Gastroesophageal sphincter (tissue), 4 donors: ENCODE results near the gene RRP8. TPM values are rescaled to one million over a fixed set of nuclear protein-coding genes. Genes with fewer than 3 reads are reported as not detected.

Source experiments
- ATAC-seq: fragments of 150-250 bp; one replicate; pipeline ENCODE4 v1.9.1; 2016; ENCODE audit warnings: mild to moderate bottlenecking, moderate library complexity
- H3K27ac ChIP-seq, 4 donors: fragments of 200-600 bp; sonication (generic) in 3 of 4; 1 replicate in 3 of 4; 2 replicates in 1 of 4; pipeline ENCODE4 v1.5.1; 2016 to 2019
- H3K27me3 ChIP-seq: fragments of 200-600 bp; sonication (generic); one replicate; pipeline ENCODE4 v1.5.1; 2019
- H3K36me3 ChIP-seq, 2 donors: fragments of 200-600 bp; sonication (generic); one replicate each; pipeline ENCODE4 v1.5.1; 2019; ENCODE audit warnings: control low read depth in 1 of 2
- H3K4me1 ChIP-seq, 3 donors: fragments of 200-600 bp; sonication (generic); 1 replicate in 2 of 3; 2 replicates in 1 of 3; pipeline ENCODE4 v1.5.1; 2016 to 2019; ENCODE audit warnings: control low read depth in 2 of 3
- H3K4me3 ChIP-seq, 2 donors: fragments of 200-600 bp; sonication (generic); one replicate each; pipeline ENCODE4 v1.5.1; 2019; ENCODE audit warnings: mild to moderate bottlenecking in 1 of 2, moderate library complexity in 1 of 2
- H3K9me3 ChIP-seq, 3 donors: fragments of 200-600 bp; sonication (generic); one replicate each; pipeline ENCODE4 v1.5.1; 2017 to 2019; ENCODE audit warnings: control low read depth in 2 of 3
- CTCF ChIP-seq, 4 experiments: fragments of 200-600 bp in 2 of 4; fragments of 450-650 bp in 2 of 4; sonication (generic) in 1 of 4; IDR thresholded peaks; one replicate each; pipeline ENCODE4 v1.5.1; 2017 to 2019; ENCODE audit warnings: antibody characterized with exemption in 4 of 4, mild to moderate bottlenecking in 2 of 4, moderate library complexity in 2 of 4
- EP300 ChIP-seq: sonication (generic); formaldehyde crosslinking; IDR thresholded peaks from one replicate; pipeline ENCODE4 v1.6.1; 2017; ENCODE audit warnings: antibody characterized with exemption, mild to moderate bottlenecking
- POLR2A ChIP-seq, 2 donors: fragments of 450-650 bp; IDR thresholded peaks; one replicate each; pipeline ENCODE4 v1.6.1; 2017; ENCODE audit warnings: antibody characterized with exemption in 2 of 2, mild to moderate bottlenecking in 2 of 2, moderate library complexity in 1 of 2
- POLR2AphosphoS5 ChIP-seq: sonication (generic); formaldehyde crosslinking; IDR thresholded peaks from one replicate; pipeline ENCODE4 v1.6.1; 2017; ENCODE audit warnings: antibody characterized with exemption
- WGBS, 2 donors: methylation state at CpG; one replicate each; pipeline ENCODE4 v1.1.5; 2018; ENCODE audit warnings: low coverage in 1 of 2; 5-methylcytosine and 5-hydroxymethylcytosine counted together
- total RNA-seq, 4 donors: library from RNA; depleted of rRNA; stranded (reverse); fragments of >200 nt; gene quantifications; one replicate each; pipeline ENCODE4 v1.1.0, GENCODE V29; 2016

Gene RRP8
- total RNA-seq, 4 donors from 2014 or later: 25.7 to 32.4 (median 28.1) TPM

- no peak overlapping the region for H3K4me3 ChIP-seq
- ATAC-seq: no peak
- H3K27ac ChIP-seq: no peak overlapping the region
- H3K9me3 ChIP-seq: no peaks in the 10 kb centered on the region
- 100% methylated on average over 2 to 4 of the region's 14 CpGs for WGBS, 2 donors
- no peaks in the 10 kb centered on the region for H3K27me3 ChIP-seq
- TF ChIP-seq CTCF (IDR thresholded peaks at IDR 0.05) (no peak), EP300 (no peak), POLR2AphosphoS5 (no peak), POLR2A (IDR thresholded peaks at IDR 0.05) (no peak)
- H3K4me1 ChIP-seq: no peaks in the 10 kb centered on the region
- H3K36me3 ChIP-seq: peaks cover 0 to 38% of the 10 kb centered on the region in 2 donors
Measured at GRCh38 chr11:6557761-6558674, 45.4 kb downstream of the RRP8 start.

DNA sequence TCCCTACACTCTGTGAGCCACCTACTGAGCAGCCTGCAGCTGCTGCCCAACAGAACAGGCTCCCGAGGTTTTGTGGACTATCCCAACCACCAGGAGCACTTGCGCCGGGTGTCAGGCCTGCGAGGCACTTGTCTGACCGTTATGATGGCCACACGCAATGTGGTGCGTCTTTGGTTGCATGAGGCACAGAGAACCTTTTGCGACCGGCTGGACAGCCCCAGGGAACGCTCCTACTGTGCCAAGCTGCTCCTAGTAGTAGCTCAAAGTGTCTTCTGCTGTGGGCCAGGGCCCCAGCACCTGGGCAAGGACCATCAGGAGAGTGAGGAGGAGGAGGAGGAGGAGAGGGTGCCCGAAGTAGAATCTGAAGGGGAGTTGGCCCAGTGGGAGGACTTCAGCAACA lies 46.4 kb downstream of the RRP8 start:
- Histone ChIP-seq H3K27me3 (no peaks in the 10 kb centered on the region), H3K4me3 (no peak overlapping the region), H3K36me3 (peaks cover 0 to 29% of the 10 kb centered on the region in 2 donors), H3K27ac (no peak overlapping the region), H3K9me3 (no peaks in the 10 kb centered on the region), H3K4me1 (no peaks in the 10 kb centered on the region)
- 100% methylated on average over 1 of the region's 11 CpGs; no CpG with 5 or more reads in 1 of the 2 donors for WGBS, 2 donors
- no peak for ATAC-seq
- TF ChIP-seq POLR2AphosphoS5 (no peak), EP300 (no peak), CTCF (IDR thresholded peaks at IDR 0.05) (no peak), POLR2A (IDR thresholded peaks at IDR 0.05) (no peak)

GRCh38 chr11:6556139-6556949 lies 47.1 kb downstream of the RRP8 start:
- Histone ChIP-seq H3K4me3 (no peak overlapping the region), H3K9me3 (no peaks in the 10 kb centered on the region), H3K27ac (no peak overlapping the region), H3K4me1 (no peaks in the 10 kb centered on the region), H3K27me3 (no peaks in the 10 kb centered on the region), H3K36me3 (peaks cover 0 to 29% of the 10 kb centered on the region in 2 donors)
- TF ChIP-seq POLR2A (IDR thresholded peaks at IDR 0.05) (no peak), POLR2AphosphoS5 (no peak), CTCF (IDR thresholded peaks at IDR 0.05) (no peak), EP300 (no peak)
- ATAC-seq: no peak
- 86% methylated on average over 4 to 8 of the region's 11 CpGs for WGBS, 2 donors

DNA sequence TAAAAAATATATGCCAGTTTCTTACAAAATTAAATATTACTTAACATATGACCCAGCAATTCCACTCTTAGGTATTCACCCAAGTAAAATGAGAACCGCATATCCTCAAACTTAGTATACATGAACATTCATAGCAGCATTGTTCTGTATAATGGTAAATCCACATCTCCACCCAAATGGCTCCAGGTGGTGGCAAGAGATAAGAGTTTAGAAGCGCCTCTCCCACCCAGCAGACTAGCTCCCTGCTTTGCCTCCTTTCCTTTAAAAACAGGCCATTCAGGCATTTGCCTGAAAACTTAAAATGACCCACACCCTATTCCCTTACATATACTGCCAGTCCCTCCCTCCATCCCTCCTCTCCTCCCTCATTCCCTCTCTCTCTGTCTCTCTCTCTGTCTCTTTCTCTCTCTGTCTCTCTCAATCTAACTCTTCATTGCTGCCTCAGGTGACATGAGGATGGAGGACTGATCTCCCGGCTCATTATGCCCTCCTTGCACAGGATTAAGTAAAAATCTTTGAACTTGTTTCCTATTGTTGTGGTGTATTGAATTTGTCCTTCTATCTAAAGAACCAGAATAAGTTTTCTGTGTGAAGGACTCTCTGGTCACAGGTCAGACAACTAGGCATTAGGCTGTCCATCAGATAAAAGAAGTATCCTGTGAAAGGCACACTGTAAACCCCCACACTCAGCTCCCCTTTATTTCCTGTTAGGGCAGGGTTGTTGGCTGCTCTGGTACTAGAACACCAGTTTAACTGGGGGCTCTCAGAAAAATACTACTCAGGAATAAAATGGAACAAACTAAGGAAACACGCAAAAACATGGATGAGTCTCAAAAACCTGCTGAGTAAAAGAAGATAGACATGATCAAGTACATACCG lies 48.3 kb downstream of the RRP8 start:
- WGBS, 2 donors: 84 to 89% methylated on average over 3 to 5 of the region's 5 CpGs
- no peak for TF ChIP-seq CTCF (IDR thresholded peaks at IDR 0.05)
- TF ChIP-seq EP300: no peak
- TF ChIP-seq POLR2A (IDR thresholded peaks at IDR 0.05): no peak
- no peak for TF ChIP-seq POLR2AphosphoS5
- Histone ChIP-seq H3K27me3 (no peaks in the 10 kb centered on the region), H3K4me3 (no peak overlapping the region), H3K36me3 (peaks cover 0 to 29% of the 10 kb centered on the region in 2 donors), H3K4me1 (no peaks in the 10 kb centered on the region), H3K27ac (no peak overlapping the region), H3K9me3 (no peaks in the 10 kb centered on the region)
- no peak for ATAC-seq
